Measurements from ENCODE around the gene TBL1X. TPM values are rescaled to one million over a fixed set of nuclear protein-coding genes. Genes with fewer than 3 reads are reported as not detected.

Gene TBL1X
- total RNA-seq, 1 experiment from 2014 or later = 17.6 TPM

- POLR2A ChIA-PET (ENCODE audit: unreplicated experiment) = no interaction called here
These were observed 170.9 kb downstream of the TBL1X start for GRCh38 chrX:9635803-9636202.

GRCh38 chrX:9638871-9639270 is 174.0 kb downstream of the TBL1X start:
- ChIA-PET CTCF (no interaction called here), POLR2A (ENCODE audit: unreplicated experiment) (no interaction called here)
- no peaks in the 10 kb centered on the region for H3K9me3 ChIP-seq (ENCODE audit: insufficient read depth, low read depth)
- H2AFZ ChIP-seq = no peak overlapping the region
- intact Hi-C loops (cut with micrococcal nuclease; ENCODE audit: unreplicated experiment) = no loop called here
- no peaks in the 10 kb centered on the region for H3K27me3 ChIP-seq (ENCODE audit: insufficient read depth, low read depth)
- no peak overlapping the region for H3K27ac ChIP-seq
- no peaks in the 10 kb centered on the region for H4K20me1 ChIP-seq (ENCODE audit: insufficient read depth)
- no peak overlapping the region for H3K4me3 ChIP-seq
- H3F3A ChIP-seq (ENCODE audit: insufficient read depth, low read depth) = no peaks in the 10 kb centered on the region
- H3K36me3 ChIP-seq (ENCODE audit: low read depth) = no peaks in the 10 kb centered on the region
- H3K9me2 ChIP-seq (ENCODE audit: insufficient read depth) = no peaks in the 10 kb centered on the region
- no peak overlapping the region for H3K4me2 ChIP-seq
- H3K4me1 ChIP-seq (replicated peaks; ENCODE audit: insufficient read depth) = no peaks in the 10 kb centered on the region
- no TSS peak for BruUV-seq (replicated peaks)
- no peak for DNase-seq
- H3K79me2 ChIP-seq (ENCODE audit: low read depth) = no peaks in the 10 kb centered on the region
- TF ChIP-seq CTCF (conservative IDR thresholded peaks at IDR 0.05) (no peak), EZH2 (IDR thresholded peaks at IDR 0.05; ENCODE audit: low read depth) (no peak)

More at GRCh38 chrX:9635803-9636202, 170.9 kb downstream of the TBL1X start:
- Histone ChIP-seq H3K4me3 (no peak overlapping the region), H2AFZ (no peak overlapping the region), H3K27ac (no peak overlapping the region), H3K27me3 (ENCODE audit: insufficient read depth, low read depth) (no peaks in the 10 kb centered on the region), H3K79me2 (ENCODE audit: low read depth) (no peaks in the 10 kb centered on the region), H4K20me1 (ENCODE audit: insufficient read depth) (no peaks in the 10 kb centered on the region), H3K36me3 (ENCODE audit: low read depth) (no peaks in the 10 kb centered on the region), H3K9me3 (ENCODE audit: insufficient read depth, low read depth) (no peaks in the 10 kb centered on the region), H3K9me2 (ENCODE audit: insufficient read depth) (no peaks in the 10 kb centered on the region), H3K4me2 (no peak overlapping the region), H3F3A (ENCODE audit: insufficient read depth, low read depth) (no peaks in the 10 kb centered on the region), H3K4me1 (replicated peaks; ENCODE audit: insufficient read depth) (no peaks in the 10 kb centered on the region)
- CTCF ChIA-PET = no interaction called here
- no TSS peak for BruUV-seq (replicated peaks)
- no peak for DNase-seq
- intact Hi-C loops (cut with micrococcal nuclease; ENCODE audit: unreplicated experiment) = no loop called here
- TF ChIP-seq EZH2 (IDR thresholded peaks at IDR 0.05; ENCODE audit: low read depth) (no peak), CTCF (conservative IDR thresholded peaks at IDR 0.05) (no peak)

- no peaks in the 10 kb centered on the region for H3K4me1 ChIP-seq (replicated peaks; ENCODE audit: insufficient read depth)
- H3F3A ChIP-seq (ENCODE audit: insufficient read depth, low read depth) = no peaks in the 10 kb centered on the region
- no peak overlapping the region for H2AFZ ChIP-seq
- H3K4me2 ChIP-seq = no peak overlapping the region
- no peak overlapping the region for H3K4me3 ChIP-seq
- H3K79me2 ChIP-seq (ENCODE audit: low read depth) = no peaks in the 10 kb centered on the region
- H3K27ac ChIP-seq = no peak overlapping the region
- H3K36me3 ChIP-seq (ENCODE audit: low read depth) = no peaks in the 10 kb centered on the region
- no peaks in the 10 kb centered on the region for H3K9me3 ChIP-seq (ENCODE audit: insufficient read depth, low read depth)
- ChIA-PET POLR2A (ENCODE audit: unreplicated experiment) (no interaction called here), CTCF (no interaction called here)
- no peaks in the 10 kb centered on the region for H4K20me1 ChIP-seq (ENCODE audit: insufficient read depth)
- no peaks in the 10 kb centered on the region for H3K9me2 ChIP-seq (ENCODE audit: insufficient read depth)
- BruUV-seq (replicated peaks) = no TSS peak
- intact Hi-C loops (cut with micrococcal nuclease; ENCODE audit: unreplicated experiment) = no loop called here
- TF ChIP-seq EZH2 (IDR thresholded peaks at IDR 0.05; ENCODE audit: low read depth) = no peak
- no peak for TF ChIP-seq CTCF (conservative IDR thresholded peaks at IDR 0.05)
- no peaks in the 10 kb centered on the region for H3K27me3 ChIP-seq (ENCODE audit: insufficient read depth, low read depth)
- no peak for DNase-seq
These were observed 177.6 kb downstream of the TBL1X start for GRCh38 chrX:9642270-9642995.

Measured in PC-9 (cell line).